Liver (tissue), 9 donors: ENCODE measurements around the gene FLT3LG. TPM values are rescaled to one million over a fixed set of nuclear protein-coding genes. Genes with fewer than 3 reads are reported as not detected.

ENCODE experiments used
- DNase-seq: peaks from one replicate; pipeline ENCODE4 v3.0.0-alpha.2; 2017; ENCODE audit warnings: low spot score
- H3K27ac ChIP-seq, 2 donors: one replicate each; pipeline ENCODE4 v1.7.0; 2013; ENCODE audit warnings: inconsistent platforms in 2 of 2, low read length in 2 of 2, control low read depth in 1 of 2, low read depth in 1 of 2, mild to moderate bottlenecking in 1 of 2
- H3K27me3 ChIP-seq, 4 donors: one replicate each; pipeline versions ENCODE4 v1.6.1 to v1.7.0; 2013; ENCODE audit warnings: low read length in 3 of 4, inconsistent platforms in 1 of 4, mild to moderate bottlenecking in 1 of 4, moderate library complexity in 1 of 4; ENCODE audit not compliant: control insufficient read depth in 4 of 4, insufficient read depth in 4 of 4
- H3K36me3 ChIP-seq, 4 donors: one replicate each; pipeline versions ENCODE4 v1.6.1 to v1.7.0; 2013; ENCODE audit warnings: low read length in 3 of 4, mild to moderate bottlenecking in 3 of 4, low read depth in 1 of 4, moderate library complexity in 1 of 4; ENCODE audit not compliant: control insufficient read depth in 4 of 4, insufficient read depth in 3 of 4
- H3K4me1 ChIP-seq, 4 donors: one replicate each; pipeline versions ENCODE4 v1.6.1 to v1.7.0; 2013; ENCODE audit warnings: low read length in 3 of 4, mild to moderate bottlenecking in 3 of 4, moderate library complexity in 1 of 4; ENCODE audit not compliant: control insufficient read depth in 4 of 4, insufficient read depth in 4 of 4
- H3K4me3 ChIP-seq, 3 donors: one replicate each; pipeline versions ENCODE4 v1.6.1 to v1.7.0; 2013; ENCODE audit warnings: low read length in 3 of 3, control low read depth in 1 of 3, low read depth in 1 of 3, mild to moderate bottlenecking in 1 of 3
- H3K9ac ChIP-seq, 2 donors: one replicate each; pipeline ENCODE4 v1.7.0; 2013; ENCODE audit warnings: low read length in 2 of 2, mild to moderate bottlenecking in 2 of 2, moderate library complexity in 2 of 2, control low read depth in 1 of 2, low read depth in 1 of 2
- H3K9me3 ChIP-seq, 4 donors: one replicate each; pipeline versions ENCODE4 v1.6.1 to v1.7.0; 2013; ENCODE audit warnings: low read length in 3 of 4; ENCODE audit not compliant: control insufficient read depth in 4 of 4
- CTCF ChIP-seq: fragments of 150-350 bp; IDR thresholded peaks from 2 replicates; pipeline ENCODE4 v1.5.1; 2017; ENCODE audit warnings: improper control_type of control experiment, low read depth, low read length; ENCODE audit not compliant: missing input control
- EGR1 ChIP-seq, 2 donors: IDR thresholded peaks; 2 replicates each; pipeline ENCODE4 v1.6.1; 2016 to 2018; ENCODE audit warnings: antibody characterized with exemption in 2 of 2, low read depth in 2 of 2
- FOXA1 ChIP-seq: IDR thresholded peaks from 2 replicates; pipeline ENCODE4 v1.6.1; 2016; ENCODE audit warnings: antibody characterized with exemption
- FOXA2 ChIP-seq: IDR thresholded peaks from 2 replicates; pipeline ENCODE4 v1.6.1; 2016; ENCODE audit warnings: antibody characterized with exemption
- GABPA ChIP-seq, 2 donors: IDR thresholded peaks in 1 of 2; conservative IDR thresholded peaks in 1 of 2; 2 replicates each; pipeline ENCODE4 v1.6.1; 2016; ENCODE audit warnings: antibody characterized with exemption in 2 of 2, mild to moderate bottlenecking in 1 of 2, moderate library complexity in 1 of 2
- HNF4A ChIP-seq, 2 donors: conservative IDR thresholded peaks; 2 replicates each; pipeline ENCODE4 v1.6.1; 2016; ENCODE audit warnings: antibody characterized with exemption in 2 of 2, mild to moderate bottlenecking in 2 of 2
- HNF4G ChIP-seq: IDR thresholded peaks from 2 replicates; pipeline ENCODE4 v1.6.1; 2016; ENCODE audit warnings: antibody characterized with exemption
- JUND ChIP-seq, 2 donors: IDR thresholded peaks; 2 replicates each; pipeline ENCODE4 v1.6.1; 2016; ENCODE audit warnings: antibody characterized with exemption in 2 of 2
- MAX ChIP-seq: IDR thresholded peaks from 2 replicates; pipeline ENCODE4 v1.6.1; 2016; ENCODE audit warnings: antibody characterized with exemption
- NR2F2 ChIP-seq: IDR thresholded peaks from 2 replicates; pipeline ENCODE4 v1.6.1; 2016; ENCODE audit warnings: antibody characterized with exemption
- REST ChIP-seq: IDR thresholded peaks from 2 replicates; pipeline ENCODE4 v1.6.1; 2016; ENCODE audit warnings: antibody characterized with exemption, mild to moderate bottlenecking
- RXRA ChIP-seq, 2 donors: IDR thresholded peaks; 2 replicates each; pipeline ENCODE4 v1.6.1; 2017 to 2018; ENCODE audit warnings: antibody characterized with exemption in 2 of 2, mild to moderate bottlenecking in 1 of 2
- SP1 ChIP-seq: IDR thresholded peaks from 2 replicates; pipeline ENCODE4 v1.6.1; 2018; ENCODE audit warnings: antibody characterized with exemption, mild to moderate bottlenecking
- TAF1 ChIP-seq: conservative IDR thresholded peaks from 2 replicates; pipeline ENCODE4 v1.6.1; 2016; ENCODE audit warnings: antibody characterized with exemption, mild to moderate bottlenecking
- YY1 ChIP-seq: IDR thresholded peaks from 2 replicates; pipeline ENCODE4 v1.6.1; 2016; ENCODE audit warnings: antibody characterized with exemption, mild to moderate bottlenecking
- ZBTB33 ChIP-seq: IDR thresholded peaks from 2 replicates; pipeline ENCODE4 v1.6.1; 2016; ENCODE audit warnings: antibody characterized with exemption
- WGBS: extraction: QIAGEN DNeasy Blood & Tissue Kit; methylation state at CpG from one replicate; pipeline ENCODE4 v1.1.7; 2013; 5-methylcytosine and 5-hydroxymethylcytosine counted together
- polyA plus RNA-seq, 2 donors: library from polyadenylated mRNA; stranded (reverse) in 1 of 2; unstranded in 1 of 2; fragments of 200-250 nt in 1 of 2; fragments of >200 nt in 1 of 2; fragmentation: Nextera tagmentation in 1 of 2; extraction: Ambion mirVana in 1 of 2; gene quantifications; one replicate each; pipeline versions ENCODE4 v1.2.1 to v1.2.3, GENCODE V29; 2013 to 2015
- total RNA-seq, 2 donors: library from RNA; depleted of rRNA; stranded (reverse); fragments of >200 nt; gene quantifications; one replicate each; pipeline ENCODE4 v1.2.3, GENCODE V29; 2014
- donor health status: healthy.
- donor health status: healthy.
- donor health status: healthy.
- donor health status: healthy.
- donor health status: healthy.

FLT3LG gene
- total and polyA plus RNA-seq, 4 donors: 0.65 to 4.3 (median 2.2) TPM

- Histone ChIP-seq H3K27ac (no peak overlapping the region), H3K9me3 (peaks cover 0 to under 1% (median 0%) of the 10 kb centered on the region in 4 donors), H3K27me3 (peaks cover 3 to 8% (median 5%) of the 10 kb centered on the region in 4 donors), H3K4me3 (no peak overlapping the region), H3K36me3 (no peaks in the 10 kb centered on the region), H3K9ac (no peak overlapping the region), H3K4me1 (peaks cover 0 to 4% (median 0%) of the 10 kb centered on the region in 4 donors)
- TF ChIP-seq FOXA1 (no peak), RXRA (IDR thresholded peaks at IDR 0.05) (no peak), JUND (IDR thresholded peaks at IDR 0.05) (no peak), ZBTB33 (no peak), YY1 (no peak), FOXA2 (no peak)
- WGBS: 11% methylated on average over 8 of the region's 8 CpGs
- no peak for DNase-seq
Measured at GRCh38 chr19:49437231-49437630, 36.8 kb upstream of the FLT3LG start.

GRCh38 chr19:49438261-49438660 lies 35.8 kb upstream of the FLT3LG start:
- Histone ChIP-seq H3K9ac (no peak overlapping the region), H3K9me3 (no peaks in the 10 kb centered on the region), H3K27ac (no peak overlapping the region), H3K36me3 (no peaks in the 10 kb centered on the region), H3K4me3 (no peak overlapping the region), H3K4me1 (peaks cover 0 to 4% (median 2%) of the 10 kb centered on the region in 4 donors), H3K27me3 (peaks cover 3 to 8% (median 4%) of the 10 kb centered on the region in 4 donors)
- TF ChIP-seq HNF4G: no peak
- no peak for TF ChIP-seq FOXA1
- TF ChIP-seq REST: no peak
- no peak for TF ChIP-seq CTCF
- no peak for TF ChIP-seq MAX
- no peak for TF ChIP-seq HNF4A (conservative IDR thresholded peaks at IDR 0.05)
- TF ChIP-seq TAF1: no peak
- no peak for TF ChIP-seq GABPA (IDR thresholded peaks at IDR 0.05 in 1 of 2, conservative IDR thresholded peaks at IDR 0.05 in 1 of 2)
- no peak for TF ChIP-seq RXRA (IDR thresholded peaks at IDR 0.05)
- no peak for TF ChIP-seq NR2F2
- TF ChIP-seq SP1: no peak
- no peak for TF ChIP-seq YY1
- TF ChIP-seq EGR1 (IDR thresholded peaks at IDR 0.05; ENCODE audit: low read depth in 2 of 2): no peak
- DNase-seq: no peak
- 13% methylated on average over 6 of the region's 6 CpGs for WGBS
